ENCODE data around the gene CACNA1C.

- no peak for TF ChIP-seq POLR2AphosphoS5 (IDR thresholded peaks at IDR 0.05)
- no peak for TF ChIP-seq CTCF (IDR thresholded peaks at IDR 0.05)
Observed at GRCh38 chr12:2625289-2625612, 572.5 kb downstream of the CACNA1C start.
